Natural killer cell (primary cell): ENCODE results near the gene AFAP1L2. TPM values are rescaled to one million over a fixed set of nuclear protein-coding genes. Genes with fewer than 3 reads are reported as not detected.

Source experiments
- ATAC-seq, 3 donors: fragments of 150-1000 bp in 2 of 3; fragments of 200-7000 bp in 1 of 3; cut with Tn5 transposase; 1 replicate in 1 of 3; 2 replicates in 2 of 3; pipeline ENCODE4 v1.10.0; 2021; ENCODE audit warnings: mild to moderate bottlenecking in 2 of 3, moderate library complexity in 2 of 3
- DNase-seq, 2 donors: peaks; one replicate each; pipeline versions ENCODE4 v3.0.0 to v3.0.0-alpha.2; 2013 to 2021; ENCODE audit warnings: mixed read lengths in 1 of 2
- H3K27ac ChIP-seq: one replicate; pipeline ENCODE4 v1.5.1; 2013; ENCODE audit warnings: mild to moderate bottlenecking, low read length
- H3K27me3 ChIP-seq: one replicate; pipeline ENCODE4 v1.6.1; 2013; ENCODE audit warnings: low read length; ENCODE audit not compliant: control insufficient read depth, insufficient read depth
- H3K36me3 ChIP-seq: one replicate; pipeline ENCODE4 v1.6.1; 2013; ENCODE audit warnings: low read length; ENCODE audit not compliant: control insufficient read depth, insufficient read depth
- H3K4me1 ChIP-seq: one replicate; pipeline ENCODE4 v1.6.1; 2013; ENCODE audit warnings: low read length; ENCODE audit not compliant: control insufficient read depth, insufficient read depth
- H3K4me3 ChIP-seq: one replicate; pipeline ENCODE4 v1.5.1; 2013; ENCODE audit warnings: low read length
- H3K9me3 ChIP-seq: one replicate; pipeline ENCODE4 v1.6.1; 2013; ENCODE audit warnings: low read length; ENCODE audit not compliant: control insufficient read depth, insufficient read depth
- H3K27ac Mint-ChIP-seq, 2 donors: one replicate each; pipeline ENCODE4 v1.8.0; 2022; ENCODE audit warnings: mild to moderate bottlenecking in 2 of 2, mixed read lengths in 2 of 2, moderate library complexity in 1 of 2
- H3K27me3 Mint-ChIP-seq, 2 donors: one replicate each; pipeline ENCODE4 v1.8.0; 2022; ENCODE audit warnings: low read depth in 2 of 2, mixed read lengths in 2 of 2
- H3K36me3 Mint-ChIP-seq: one replicate; pipeline ENCODE4 v1.8.0; 2022; ENCODE audit warnings: mixed read lengths
- H3K4me1 Mint-ChIP-seq, 2 donors: one replicate each; pipeline ENCODE4 v1.8.0; 2022; ENCODE audit warnings: mixed read lengths in 2 of 2
- H3K4me3 Mint-ChIP-seq: one replicate; pipeline ENCODE4 v1.8.0; 2022; ENCODE audit warnings: mild to moderate bottlenecking, moderate library complexity, mixed read lengths
- H3K9me3 Mint-ChIP-seq, 2 donors: one replicate each; pipeline ENCODE4 v1.8.0; 2022; ENCODE audit warnings: mixed read lengths in 2 of 2
- WGBS: methylation state at CpG from one replicate; pipeline ENCODE4 v1.1.7; 2013; ENCODE audit warnings: missing lambda C conversion rate; ENCODE audit not compliant: insufficient coverage; 5-methylcytosine and 5-hydroxymethylcytosine counted together
- intact Hi-C: fragments of 100-400 bp; cut with micrococcal nuclease; formaldehyde crosslinking; loops from one replicate; pipeline ENCODE4 v1.14.2; 2022
- total RNA-seq, 4 donors: library from RNA; stranded (reverse); fragments of 120-200 nt in 1 of 4; gene quantifications; one replicate each; pipeline versions ENCODE4 v1.2.3 to v1.2.4, GENCODE V29; 2013 to 2022
- TF ChIP-seq, protein P1 (sequence below): fragments of 200-600 bp; IDR thresholded peaks from one replicate; pipeline ENCODE4 v1.8.0; 2022; ENCODE audit warnings: antibody characterized with exemption

The AFAP1L2 gene
- 1 to 10 TPM in 2 of 3 donors, under 1 TPM in 1; 0.66 to 2.8 (median 1.3) TPM for total RNA-seq
- 2.6 TPM for total RNA-seq (2013)

DNA sequence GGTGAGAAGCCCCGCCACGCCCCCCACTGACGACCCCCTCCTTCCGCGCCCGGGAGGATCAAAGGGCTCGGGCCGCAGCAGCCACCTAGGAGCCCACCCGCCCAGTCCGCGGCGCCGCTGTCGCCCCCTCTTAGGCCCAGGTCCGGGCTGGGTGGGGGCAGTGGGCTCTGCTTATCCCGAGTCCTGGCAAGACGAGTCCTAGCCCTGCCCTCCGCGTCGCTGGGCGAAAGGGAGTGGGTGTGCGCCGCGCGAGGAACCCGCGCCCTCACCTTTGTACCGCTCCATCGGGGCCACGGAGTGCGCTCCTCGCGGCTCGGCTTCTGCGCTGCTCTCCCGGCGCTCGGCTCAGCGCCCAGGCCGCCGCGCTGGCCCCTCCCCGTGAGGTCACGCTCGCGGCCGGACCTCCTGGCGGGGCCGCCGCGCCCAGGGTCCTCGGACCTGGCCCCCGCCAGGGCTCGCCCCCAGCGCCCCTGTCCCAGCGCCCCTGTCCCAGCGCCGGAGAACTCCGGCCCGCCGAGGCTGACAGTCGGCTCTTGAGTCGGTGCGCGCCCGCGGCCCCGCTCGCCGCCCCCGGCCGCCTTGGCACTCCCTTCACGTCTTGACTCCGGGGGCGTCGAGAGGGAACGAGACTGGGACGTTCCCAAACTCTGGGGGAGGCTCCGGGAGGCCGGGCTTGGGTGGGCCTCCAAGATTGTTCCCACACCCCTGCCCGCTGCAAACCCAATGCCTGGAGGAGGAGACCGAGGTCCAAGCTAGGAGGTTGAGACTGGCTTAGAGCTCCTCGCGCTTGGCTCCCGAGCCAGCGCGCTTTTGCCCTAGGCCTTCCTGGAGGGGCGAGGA lies at the start of gene AFAP1L2:
TSS of gene AFAP1L2 (minus strand) at position 332 of the 840 bp plus-strand sequence. CDS start at position 285, 47 bp downstream.
- no peak for DNase-seq
- H3K9me3 Mint-ChIP-seq = no peaks in the 10 kb centered on the region
- H3K27me3 Mint-ChIP-seq = peaks cover 61 to 69% of the 10 kb centered on the region in 2 donors
- H3K27ac Mint-ChIP-seq = no peak within 1 kb of the TSS
- H3K9me3 ChIP-seq = no peaks in the 10 kb centered on the region
- no peak within 1 kb of the TSS for H3K27ac ChIP-seq
- TF ChIP-seq, protein P1, sequence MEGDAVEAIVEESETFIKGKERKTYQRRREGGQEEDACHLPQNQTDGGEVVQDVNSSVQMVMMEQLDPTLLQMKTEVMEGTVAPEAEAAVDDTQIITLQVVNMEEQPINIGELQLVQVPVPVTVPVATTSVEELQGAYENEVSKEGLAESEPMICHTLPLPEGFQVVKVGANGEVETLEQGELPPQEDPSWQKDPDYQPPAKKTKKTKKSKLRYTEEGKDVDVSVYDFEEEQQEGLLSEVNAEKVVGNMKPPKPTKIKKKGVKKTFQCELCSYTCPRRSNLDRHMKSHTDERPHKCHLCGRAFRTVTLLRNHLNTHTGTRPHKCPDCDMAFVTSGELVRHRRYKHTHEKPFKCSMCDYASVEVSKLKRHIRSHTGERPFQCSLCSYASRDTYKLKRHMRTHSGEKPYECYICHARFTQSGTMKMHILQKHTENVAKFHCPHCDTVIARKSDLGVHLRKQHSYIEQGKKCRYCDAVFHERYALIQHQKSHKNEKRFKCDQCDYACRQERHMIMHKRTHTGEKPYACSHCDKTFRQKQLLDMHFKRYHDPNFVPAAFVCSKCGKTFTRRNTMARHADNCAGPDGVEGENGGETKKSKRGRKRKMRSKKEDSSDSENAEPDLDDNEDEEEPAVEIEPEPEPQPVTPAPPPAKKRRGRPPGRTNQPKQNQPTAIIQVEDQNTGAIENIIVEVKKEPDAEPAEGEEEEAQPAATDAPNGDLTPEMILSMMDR = no peak
- H3K27me3 ChIP-seq = peaks cover 18% of the 10 kb centered on the region
- WGBS = 4% methylated on average over 88 of the region's 88 CpGs
- H3K36me3 Mint-ChIP-seq = no peaks in the 10 kb centered on the region
- peaks cover 5 to 9% of the 10 kb centered on the region in 2 donors for H3K4me1 Mint-ChIP-seq
- intact Hi-C loops = no loop called here
- H3K4me3 Mint-ChIP-seq = peak within 1 kb of the TSS; percentile 47
- no peak for ATAC-seq
- H3K36me3 ChIP-seq = no peaks in the 10 kb centered on the region
- H3K4me3 ChIP-seq = peak within 1 kb of the TSS; percentile 7
- peaks cover 16% of the 10 kb centered on the region for H3K4me1 ChIP-seq

DNA sequence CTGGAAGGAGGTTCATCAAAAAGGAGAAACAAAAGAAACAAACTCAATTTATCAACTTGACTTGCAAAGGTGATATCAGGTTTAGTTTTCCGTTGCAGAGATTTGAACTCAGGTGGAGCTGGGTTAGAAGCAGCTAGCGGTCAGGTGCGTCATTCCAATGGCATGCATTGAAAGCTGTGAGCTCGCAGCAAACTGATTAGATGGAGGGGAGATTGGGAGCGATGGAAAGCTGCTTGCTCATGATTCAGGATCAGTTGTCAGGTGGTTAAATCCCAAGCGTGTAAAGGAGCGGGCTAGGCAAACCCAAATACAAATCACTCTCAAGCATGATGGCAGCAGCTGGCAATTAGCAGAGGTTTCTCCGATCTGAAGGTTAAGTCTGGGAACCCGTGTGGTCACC lies 49.3 kb upstream of the AFAP1L2 start:
- intact Hi-C loops = loop anchor here (10.0 kb wide), 1 partner anchor 149 kb away; no protein-coding TSS in a partner anchor
- H3K27ac Mint-ChIP-seq = no peak overlapping the region
- no peak for DNase-seq
- Histone ChIP-seq H3K27me3 (no peaks in the 10 kb centered on the region), H3K9me3 (no peaks in the 10 kb centered on the region), H3K36me3 (peaks cover 28% of the 10 kb centered on the region), H3K27ac (no peak overlapping the region), H3K4me3 (no peak overlapping the region), H3K4me1 (no peaks in the 10 kb centered on the region)
- ATAC-seq = no peak
- no peak overlapping the region for H3K4me3 Mint-ChIP-seq
- TF ChIP-seq, protein P1 = no peak
- no peaks in the 10 kb centered on the region for H3K27me3 Mint-ChIP-seq
- peaks cover 4 to 8% of the 10 kb centered on the region in 2 donors for H3K4me1 Mint-ChIP-seq
- H3K36me3 Mint-ChIP-seq = no peaks in the 10 kb centered on the region
- no peaks in the 10 kb centered on the region for H3K9me3 Mint-ChIP-seq
- WGBS = 96% methylated on average over 9 of the region's 9 CpGs

DNA sequence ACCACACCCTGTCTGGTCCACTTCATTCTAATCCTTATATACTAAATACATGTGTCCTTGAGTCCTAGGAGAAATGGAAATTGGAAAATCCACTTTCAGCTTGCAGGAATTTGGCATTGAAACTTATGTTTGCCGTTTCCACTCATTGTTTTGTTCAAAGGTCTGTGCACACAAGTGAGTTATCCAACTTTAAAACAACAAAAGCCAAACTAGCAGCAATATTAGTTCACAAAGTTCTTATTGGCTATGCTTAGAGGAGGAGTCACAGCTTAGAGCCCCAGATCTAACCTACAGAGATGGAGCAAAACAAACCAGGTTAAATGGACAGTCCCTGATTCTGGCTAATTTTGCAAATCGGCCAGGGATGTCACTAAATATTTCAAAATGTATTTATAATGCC lies 44.6 kb upstream of the AFAP1L2 start:
- H3K27ac ChIP-seq = no peak overlapping the region
- no peaks in the 10 kb centered on the region for H3K36me3 Mint-ChIP-seq

More for the DNA sequence above, 44.6 kb upstream of the AFAP1L2 start:
- intact Hi-C loops = no loop called here
- Mint-ChIP-seq H3K27ac (no peak overlapping the region), H3K4me3 (no peak overlapping the region), H3K27me3 (no peaks in the 10 kb centered on the region), H3K4me1 (peaks cover 5 to 11% of the 10 kb centered on the region in 2 donors), H3K9me3 (no peaks in the 10 kb centered on the region)
- ATAC-seq (no peak), DNase-seq (no peak)
- no peaks in the 10 kb centered on the region for H3K4me1 ChIP-seq
- H3K9me3 ChIP-seq = no peaks in the 10 kb centered on the region
- no peak overlapping the region for H3K4me3 ChIP-seq
- no peaks in the 10 kb centered on the region for H3K27me3 ChIP-seq
- WGBS = 80% methylated on average over 2 of the region's 2 CpGs
- TF ChIP-seq, protein P1 = no peak
- H3K36me3 ChIP-seq = peaks cover 46% of the 10 kb centered on the region
